GM15510 (cell line): ENCODE measurements around the gene DMD.

Experiments used
- POLR2A ChIP-seq: IDR thresholded peaks from 3 replicates; pipeline ENCODE4 v1.6.1; 2011; ENCODE audit warnings: borderline replicate concordance; ENCODE audit not compliant: insufficient read length; ENCODE audit errors: extremely low read depth

Gene DMD

GRCh38 chrX:31388946-31389345, 1822.4 kb downstream of the DMD start:
- TF ChIP-seq POLR2A, result no peak

GRCh38 chrX:31384471-31384870, 1826.9 kb downstream of the DMD start:
- no peak for TF ChIP-seq POLR2A

- TF ChIP-seq POLR2A, result no peak
Observed at GRCh38 chrX:31383991-31384390, 1827.4 kb downstream of the DMD start.

- TF ChIP-seq POLR2A, result no peak
Observed at GRCh38 chrX:31376408-31377022, 1834.8 kb downstream of the DMD start.

- TF ChIP-seq POLR2A, result no peak
Observed at GRCh38 chrX:31374786-31375185, 1836.6 kb downstream of the DMD start.

- TF ChIP-seq POLR2A, result no peak
Observed at GRCh38 chrX:31371956-31372355, 1839.4 kb downstream of the DMD start.

- no peak for TF ChIP-seq POLR2A
Observed at GRCh38 chrX:31367816-31368215, 1843.5 kb downstream of the DMD start.

- TF ChIP-seq POLR2A, result no peak
Observed at GRCh38 chrX:31366041-31366440, 1845.3 kb downstream of the DMD start.

GRCh38 chrX:31356275-31357212, 1854.8 kb downstream of the DMD start:
- no peak for TF ChIP-seq POLR2A

- no peak for TF ChIP-seq POLR2A
Observed at GRCh38 chrX:31355206-31355955, 1856.0 kb downstream of the DMD start.

GRCh38 chrX:31353095-31353494, 1858.3 kb downstream of the DMD start:
- TF ChIP-seq POLR2A, result no peak

- TF ChIP-seq POLR2A, result no peak
Observed at GRCh38 chrX:31350808-31351074, 1860.6 kb downstream of the DMD start.

- no peak for TF ChIP-seq POLR2A
Observed at GRCh38 chrX:31349515-31349914, 1861.8 kb downstream of the DMD start.

- no peak for TF ChIP-seq POLR2A
Observed at GRCh38 chrX:31340587-31340986, 1870.8 kb downstream of the DMD start.

GRCh38 chrX:31338991-31339350, 1872.4 kb downstream of the DMD start:
- no peak for TF ChIP-seq POLR2A
